Activated CD4-positive, alpha-beta T cell treated with anti-CD3 and anti-CD28 coated beads, Interleukin-10, Interleukin-2, amounts not matched to agents 100 ng/mL and 50 ng/mL, durations not matched to agents 16 hours and 8 hours (primary cell): ENCODE measurements around the gene GRM5.
"Not testable (repeated sequence)": the region's sequence is repeated elsewhere in the genome, so short reads cannot be mapped to it uniquely, and the experiment has no call there.

Source experiments
- DNase-seq: peaks from one replicate; pipeline ENCODE4 v3.0.0-alpha.2; 2020

Gene GRM5

DNA sequence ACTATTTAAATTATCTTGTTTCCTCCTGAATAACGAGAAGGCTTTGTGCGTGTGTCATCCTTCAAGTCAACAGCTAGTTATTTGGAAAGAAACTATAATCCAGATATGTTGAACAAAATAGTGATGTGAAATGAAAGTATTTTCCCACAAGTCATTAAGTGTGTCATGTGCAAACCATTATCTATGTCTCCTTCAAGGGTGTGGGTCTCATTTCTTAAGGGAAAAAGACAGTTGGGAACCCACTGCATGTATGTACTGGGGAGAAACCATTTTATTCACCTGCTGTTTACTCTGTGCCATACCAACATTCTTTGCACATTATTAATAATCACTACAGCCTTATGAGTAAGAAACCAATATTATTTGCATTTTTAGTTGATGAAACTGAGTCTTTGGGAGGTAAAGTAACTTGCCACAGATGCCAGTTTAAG is 582.9 kb downstream of the GRM5 start:
- no peak for DNase-seq

GRCh38 chr11:88480223-88480622 is 585.6 kb downstream of the GRM5 start:
- DNase-seq: no peak

GRCh38 chr11:88478136-88478815 is 587.5 kb downstream of the GRM5 start:
- no peak for DNase-seq

GRCh38 chr11:88475991-88476418 is 589.8 kb downstream of the GRM5 start:
- DNase-seq: no peak

GRCh38 chr11:88474655-88475054 is 591.1 kb downstream of the GRM5 start:
- DNase-seq: no peak

DNA sequence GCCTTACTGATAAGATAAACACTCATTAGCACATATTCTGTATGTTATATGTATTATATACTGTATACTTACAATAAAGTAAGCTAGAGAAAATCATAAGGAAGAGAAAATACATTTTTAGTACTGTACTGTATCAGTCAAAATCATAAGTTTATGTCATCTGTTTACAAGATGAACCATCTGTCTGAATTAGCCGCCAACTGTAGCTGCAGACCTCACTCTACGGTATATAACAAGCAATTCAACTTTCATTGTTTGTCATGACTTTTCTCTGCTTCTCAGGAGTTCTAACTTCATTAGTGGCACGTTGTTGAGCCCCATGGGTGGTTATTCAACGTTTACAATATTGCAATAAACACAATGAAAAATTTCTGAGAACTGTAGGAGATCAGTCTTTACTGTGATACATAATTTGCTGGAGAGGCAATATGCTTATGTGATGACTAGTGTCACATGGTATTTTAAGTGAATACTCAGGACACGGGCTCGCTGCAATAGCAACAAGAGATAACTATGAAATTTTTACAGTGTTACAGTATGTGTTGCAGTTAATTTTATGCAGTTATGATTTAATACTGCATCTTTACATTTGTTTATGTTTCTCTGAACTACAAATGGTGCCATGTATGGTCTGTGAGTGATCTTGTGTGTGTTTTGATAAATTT is 596.1 kb downstream of the GRM5 start:
- DNase-seq: no peak

DNA sequence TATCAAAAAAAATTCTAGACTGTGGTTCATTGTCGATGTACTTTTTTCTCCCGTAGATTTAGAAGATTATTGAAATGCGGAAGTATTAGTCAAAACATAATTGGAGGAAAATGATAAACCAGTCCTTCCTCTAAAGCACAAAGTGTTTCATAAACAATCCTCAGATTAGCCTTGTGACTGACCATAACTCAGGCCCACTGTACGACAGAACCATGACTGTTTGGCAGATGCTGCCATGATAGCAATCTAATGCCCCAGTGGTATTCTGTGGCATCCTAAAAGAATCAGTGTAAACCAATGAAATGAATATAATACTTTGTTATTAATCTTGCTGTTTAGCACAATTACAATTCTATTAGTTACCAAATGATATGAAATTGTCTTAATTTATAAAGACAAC is 601.3 kb downstream of the GRM5 start:
- no peak for DNase-seq

DNA sequence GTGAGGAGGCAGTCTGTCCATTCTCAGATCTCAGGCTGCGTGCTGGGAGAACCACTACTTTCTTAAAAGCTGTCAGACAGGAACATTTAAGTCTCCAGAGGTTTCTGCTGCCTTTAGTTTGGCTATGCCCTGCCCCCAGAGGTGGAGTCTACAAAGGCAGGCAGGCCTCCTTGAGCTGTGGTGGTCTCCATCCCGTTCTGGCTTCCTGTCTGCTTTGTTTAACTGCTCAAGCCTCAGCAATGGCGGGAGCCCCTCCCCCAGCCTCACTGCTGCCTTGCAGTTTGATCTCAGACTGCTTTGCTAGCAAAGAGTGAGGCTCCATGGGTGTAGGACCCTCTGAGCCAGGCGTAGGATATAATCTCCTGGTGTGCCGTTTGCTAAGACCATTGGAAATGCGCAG is 602.5 kb downstream of the GRM5 start:
- DNase-seq: not testable (repeated sequence)

DNA sequence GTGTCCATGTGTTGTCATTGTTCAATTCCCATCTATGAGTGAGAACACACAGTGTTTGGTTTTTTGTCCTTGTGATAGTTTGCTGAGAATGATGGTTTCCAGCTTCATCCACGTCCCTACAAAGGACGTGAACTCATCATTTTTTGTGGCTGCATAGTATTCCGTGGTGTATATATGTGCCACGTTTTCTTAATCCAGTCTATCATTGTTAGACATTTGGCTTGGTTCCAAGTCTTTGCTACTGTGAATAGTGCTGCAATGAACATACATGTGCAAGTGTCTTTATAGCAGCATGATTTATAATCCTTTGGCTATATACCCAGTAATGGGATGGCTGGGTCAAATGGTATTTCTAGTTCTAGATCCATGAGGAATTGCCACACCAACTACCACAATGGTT is 607.7 kb downstream of the GRM5 start:
- not testable (repeated sequence) for DNase-seq

DNA sequence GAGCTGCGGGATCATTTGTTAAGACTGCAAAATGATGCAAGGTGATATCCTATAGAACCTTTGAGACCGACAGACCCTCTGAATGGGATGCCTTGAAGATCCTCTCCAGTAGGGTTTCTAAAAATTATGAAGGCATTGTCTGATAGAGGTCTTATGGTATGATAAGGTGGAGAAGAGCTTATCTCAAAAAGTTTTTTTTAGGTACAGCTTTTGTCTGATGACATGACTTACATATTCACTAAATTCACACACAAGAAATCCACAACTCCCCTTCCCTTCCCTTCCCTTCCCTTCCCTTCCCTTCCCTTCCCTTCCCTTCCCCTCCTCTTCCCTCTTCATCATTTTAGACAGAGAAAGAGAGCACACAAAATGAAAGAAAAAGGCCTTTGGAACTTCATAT is 609.8 kb downstream of the GRM5 start:
- DNase-seq: no peak

DNA sequence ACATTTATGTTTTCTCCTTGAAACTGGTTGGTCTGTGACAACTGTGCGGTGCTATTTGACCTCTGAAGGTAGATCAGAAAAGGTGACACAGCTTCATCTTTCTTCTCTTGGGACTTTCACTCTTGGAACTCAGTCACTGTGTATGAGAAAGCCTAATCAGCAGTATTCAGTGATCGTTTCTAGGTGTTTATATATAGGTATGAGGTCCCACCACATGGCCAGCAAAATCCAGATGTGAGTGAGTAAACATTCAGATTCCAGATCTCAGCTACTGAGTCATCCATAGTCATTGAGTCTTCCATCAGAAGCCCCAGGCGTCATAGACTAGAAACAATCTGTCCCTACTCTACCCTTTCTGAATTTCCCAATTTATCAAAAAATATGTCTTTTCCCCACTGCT is 610.9 kb downstream of the GRM5 start:
- no peak for DNase-seq
